Activated CD4-positive, alpha-beta T cell treated with anti-CD3 and anti-CD28 coated beads, Interleukin-2, amount 10 ng/mL, durations not matched to agents 7 days and 5 days (primary cell): ENCODE measurements around the gene EHD3. TPM values are rescaled to one million over a fixed set of nuclear protein-coding genes. Genes with fewer than 3 reads are reported as not detected.

Experiments
- CTCF ChIA-PET: fragments of 350-600 bp; sonication (Branson Sonifier 250); formaldehyde crosslinking; loops from one replicate; lab custom pipeline; 2021; ENCODE audit warnings: antibody characterized with exemption; lab: Charles Lee
- POLR2A ChIA-PET: fragments of 350-600 bp; sonication (Branson Sonifier 250); formaldehyde crosslinking; loops from one replicate; lab custom pipeline; 2021; ENCODE audit warnings: antibody characterized with exemption; lab: Charles Lee
- DNase-seq: peaks from one replicate; pipeline ENCODE4 v3.0.0-alpha.2; 2020
- H3K27ac Mint-ChIP-seq: one replicate; pipeline ENCODE4 v1.8.0; 2021; ENCODE audit warnings: mild to moderate bottlenecking, moderate library complexity, mixed read lengths
- H3K27me3 Mint-ChIP-seq: one replicate; pipeline ENCODE4 v1.8.0; 2021; ENCODE audit warnings: mixed read lengths
- H3K36me3 Mint-ChIP-seq: one replicate; pipeline ENCODE4 v1.8.0; 2021; ENCODE audit warnings: low read depth, mixed read lengths
- H3K4me1 Mint-ChIP-seq: one replicate; pipeline ENCODE4 v1.8.0; 2021; ENCODE audit warnings: mixed read lengths
- H3K4me3 Mint-ChIP-seq: one replicate; pipeline ENCODE4 v1.8.0; 2021; ENCODE audit warnings: mild to moderate bottlenecking, moderate library complexity, mixed read lengths
- H3K9me3 Mint-ChIP-seq: one replicate; pipeline ENCODE4 v1.8.0; 2021; ENCODE audit warnings: mixed read lengths
- total RNA-seq, 2 experiments: library from RNA; stranded (reverse); gene quantifications; one replicate each; pipeline ENCODE4 v1.2.3, GENCODE V29; 2021

The EHD3 gene
- total RNA-seq, 2 experiments from 2014 or later: 0.44 to 0.50 TPM

GRCh38 chr2:31231571-31232302 lies 2.2 kb upstream of the EHD3 start:
- no peak overlapping the region for H3K4me3 Mint-ChIP-seq

GRCh38 chr2:31232586-31232985 lies 1.4 kb upstream of the EHD3 start:
- Mint-ChIP-seq H3K4me1 (peaks cover 9% of the 10 kb centered on the region), H3K27me3 (peaks cover 14% of the 10 kb centered on the region), H3K36me3 (no peaks in the 10 kb centered on the region), H3K4me3 (no peak overlapping the region), H3K27ac (no peak overlapping the region), H3K9me3 (no peaks in the 10 kb centered on the region)
- CTCF ChIA-PET: interaction anchor here (1.3 kb wide), 1 partner anchor 39 kb away, joined by 3 read pairs; no protein-coding TSS in a partner anchor
- DNase-seq: no peak
- POLR2A ChIA-PET: no interaction called here

More at GRCh38 chr2:31231571-31232302, 2.2 kb upstream of the EHD3 start:
- no peak for DNase-seq
- H3K36me3 Mint-ChIP-seq: no peaks in the 10 kb centered on the region
- ChIA-PET POLR2A (no interaction called here), CTCF (no interaction called here)
- peaks cover 14% of the 10 kb centered on the region for H3K27me3 Mint-ChIP-seq
- no peak overlapping the region for H3K27ac Mint-ChIP-seq
- H3K4me1 Mint-ChIP-seq: peaks cover 9% of the 10 kb centered on the region
- H3K9me3 Mint-ChIP-seq: no peaks in the 10 kb centered on the region

- Mint-ChIP-seq H3K27me3 (peaks cover 14% of the 10 kb centered on the region), H3K36me3 (no peaks in the 10 kb centered on the region), H3K4me1 (peaks cover 9% of the 10 kb centered on the region), H3K4me3 (peak overlapping the region; percentile 62), H3K9me3 (no peaks in the 10 kb centered on the region), H3K27ac (no peak overlapping the region)
- ChIA-PET CTCF (interaction anchor here (0.9 to 1.3 kb wide), 2 partner anchors 40 to 86 kb away, joined by 3 read pairs; no protein-coding TSS in a partner anchor), POLR2A (no interaction called here)
- no peak for DNase-seq
Observed at GRCh38 chr2:31233231-31233630, 721 bp upstream of the EHD3 start.

- Mint-ChIP-seq H3K27ac (no peak overlapping the region), H3K4me3 (peak overlapping the region; percentile 51), H3K27me3 (peaks cover 11% of the 10 kb centered on the region), H3K4me1 (peaks cover 9% of the 10 kb centered on the region), H3K9me3 (no peaks in the 10 kb centered on the region), H3K36me3 (no peaks in the 10 kb centered on the region)
- ChIA-PET CTCF (no interaction called here), POLR2A (no interaction called here)
- DNase-seq: no peak
Observed at GRCh38 chr2:31234683-31235503, 941 bp downstream of the EHD3 start.

GRCh38 chr2:31235504-31235902 lies 1.6 kb downstream of the EHD3 start:
- Mint-ChIP-seq H3K27me3 (peaks cover 5% of the 10 kb centered on the region), H3K4me3 (no peak overlapping the region), H3K36me3 (no peaks in the 10 kb centered on the region), H3K9me3 (no peaks in the 10 kb centered on the region), H3K27ac (no peak overlapping the region), H3K4me1 (peaks cover 9% of the 10 kb centered on the region)
- no peak for DNase-seq
- ChIA-PET POLR2A (no interaction called here), CTCF (no interaction called here)

GRCh38 chr2:31236433-31237205 lies 2.7 kb downstream of the EHD3 start:
- ChIA-PET POLR2A (no interaction called here), CTCF (no interaction called here)
- H3K27me3 Mint-ChIP-seq: no peaks in the 10 kb centered on the region
- H3K9me3 Mint-ChIP-seq: no peaks in the 10 kb centered on the region
- H3K4me1 Mint-ChIP-seq: peaks cover 10% of the 10 kb centered on the region
- no peaks in the 10 kb centered on the region for H3K36me3 Mint-ChIP-seq
- no peak for DNase-seq
- no peak overlapping the region for H3K27ac Mint-ChIP-seq
- H3K4me3 Mint-ChIP-seq: no peak overlapping the region

GRCh38 chr2:31237348-31238017 lies 3.5 kb downstream of the EHD3 start:
- DNase-seq: no peak
- Mint-ChIP-seq H3K27me3 (no peaks in the 10 kb centered on the region), H3K4me1 (peaks cover 14% of the 10 kb centered on the region), H3K27ac (no peak overlapping the region), H3K36me3 (no peaks in the 10 kb centered on the region), H3K9me3 (no peaks in the 10 kb centered on the region), H3K4me3 (no peak overlapping the region)
- ChIA-PET CTCF (no interaction called here), POLR2A (no interaction called here)

GRCh38 chr2:31238126-31238905 lies 4.4 kb downstream of the EHD3 start:
- H3K4me3 Mint-ChIP-seq: no peak overlapping the region
- no peak for DNase-seq
- POLR2A ChIA-PET: no interaction called here
- H3K9me3 Mint-ChIP-seq: no peaks in the 10 kb centered on the region
- H3K4me1 Mint-ChIP-seq: peaks cover 10% of the 10 kb centered on the region
- H3K27ac Mint-ChIP-seq: no peak overlapping the region
- H3K27me3 Mint-ChIP-seq: no peaks in the 10 kb centered on the region
- no peaks in the 10 kb centered on the region for H3K36me3 Mint-ChIP-seq
- CTCF ChIA-PET: no interaction called here

GRCh38 chr2:31238906-31239592 lies 5.1 kb downstream of the EHD3 start:
- POLR2A ChIA-PET: no interaction called here
- DNase-seq: no peak
- Mint-ChIP-seq H3K36me3 (no peaks in the 10 kb centered on the region), H3K27ac (no peak overlapping the region), H3K9me3 (no peaks in the 10 kb centered on the region), H3K4me3 (no peak overlapping the region), H3K27me3 (no peaks in the 10 kb centered on the region), H3K4me1 (peaks cover 6% of the 10 kb centered on the region)
- CTCF ChIA-PET: no interaction called here

GRCh38 chr2:31239593-31240177 lies 5.7 kb downstream of the EHD3 start:
- no peak for DNase-seq
- Mint-ChIP-seq H3K36me3 (no peaks in the 10 kb centered on the region), H3K27me3 (no peaks in the 10 kb centered on the region), H3K27ac (no peak overlapping the region), H3K4me1 (peaks cover 6% of the 10 kb centered on the region), H3K9me3 (no peaks in the 10 kb centered on the region), H3K4me3 (no peak overlapping the region)
- ChIA-PET POLR2A (no interaction called here), CTCF (interaction anchor here (0.6 kb wide), 1 partner anchor 12 kb away, joined by 3 read pairs; no protein-coding TSS in a partner anchor)
